GM21723 (cell line): Measurements from ENCODE around the gene FOXP1.
A peak's percentile ranks its signal among the peaks of the same experiment; 100 is the strongest.

Experiments
- ATAC-seq: cut with Tn5 transposase; IDR thresholded peaks from one replicate; pipeline ENCODE4 v1.9.1; 2021; ENCODE audit warnings: mild to moderate bottlenecking, moderate library complexity; ENCODE audit not compliant: unreplicated experiment

Gene FOXP1

DNA sequence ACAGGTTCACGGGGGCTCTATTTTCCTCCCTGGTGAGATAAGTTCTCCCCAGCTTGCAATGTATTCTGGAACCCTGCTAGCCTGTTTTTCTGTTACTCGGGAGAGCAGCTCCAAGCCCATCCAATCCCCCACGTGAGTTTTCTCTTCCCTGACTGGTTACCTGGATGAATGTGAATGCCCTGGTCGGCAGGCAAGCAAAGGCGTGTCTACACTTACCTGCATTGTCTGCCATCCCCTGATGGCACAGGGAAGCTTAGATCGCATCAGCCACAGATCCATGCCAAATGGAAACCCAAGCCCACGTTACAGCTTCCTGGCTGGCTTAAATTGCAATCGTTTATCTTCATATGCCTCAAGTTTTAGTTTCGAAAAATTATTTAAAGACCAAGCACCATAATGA is 149.9 kb downstream of the FOXP1 start:
- ATAC-seq = no peak

- no peak for ATAC-seq
Observed at GRCh38 chr3:71432044-71432975, 151.2 kb downstream of the FOXP1 start.

GRCh38 chr3:71430941-71431552 is 152.5 kb downstream of the FOXP1 start:
- ATAC-seq = no peak

GRCh38 chr3:71429597-71429988 is 153.9 kb downstream of the FOXP1 start:
- ATAC-seq = no peak

DNA sequence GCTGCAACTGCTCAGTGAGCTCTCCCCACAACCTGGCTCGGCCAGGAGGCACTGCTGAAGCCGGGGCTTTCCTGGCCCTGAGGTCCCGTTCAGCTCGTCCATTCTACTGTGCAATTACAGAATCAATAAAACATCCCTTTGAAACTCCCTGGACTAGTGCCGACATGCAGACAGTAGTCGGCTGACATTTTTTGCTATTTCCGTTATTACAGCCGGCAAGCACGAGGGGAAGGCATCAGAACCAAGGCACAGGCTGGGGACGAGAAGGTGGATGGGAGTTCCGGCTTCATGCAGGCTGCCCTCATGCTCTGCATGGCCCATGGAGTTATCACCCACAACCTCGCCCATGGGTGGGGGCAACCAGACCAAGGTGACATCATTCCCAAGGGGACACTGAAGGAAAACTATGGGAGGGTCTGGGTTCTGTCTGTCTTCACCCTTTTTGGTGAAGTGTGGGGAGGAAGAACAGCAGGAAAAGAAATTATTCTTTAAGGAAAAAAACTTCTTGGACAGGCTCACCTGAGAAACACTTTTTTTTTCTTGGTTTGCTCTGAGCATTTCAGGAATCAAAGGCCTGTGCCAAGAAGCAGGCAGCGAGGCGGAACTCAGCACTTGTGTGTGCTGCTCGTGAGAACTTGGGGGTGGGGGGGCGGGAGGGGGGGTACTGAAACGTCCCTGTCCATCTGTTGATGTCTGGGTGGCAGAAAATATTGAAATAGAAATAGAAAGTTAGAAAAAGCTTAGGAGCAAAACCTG is 154.5 kb downstream of the FOXP1 start:
- no peak for ATAC-seq

DNA sequence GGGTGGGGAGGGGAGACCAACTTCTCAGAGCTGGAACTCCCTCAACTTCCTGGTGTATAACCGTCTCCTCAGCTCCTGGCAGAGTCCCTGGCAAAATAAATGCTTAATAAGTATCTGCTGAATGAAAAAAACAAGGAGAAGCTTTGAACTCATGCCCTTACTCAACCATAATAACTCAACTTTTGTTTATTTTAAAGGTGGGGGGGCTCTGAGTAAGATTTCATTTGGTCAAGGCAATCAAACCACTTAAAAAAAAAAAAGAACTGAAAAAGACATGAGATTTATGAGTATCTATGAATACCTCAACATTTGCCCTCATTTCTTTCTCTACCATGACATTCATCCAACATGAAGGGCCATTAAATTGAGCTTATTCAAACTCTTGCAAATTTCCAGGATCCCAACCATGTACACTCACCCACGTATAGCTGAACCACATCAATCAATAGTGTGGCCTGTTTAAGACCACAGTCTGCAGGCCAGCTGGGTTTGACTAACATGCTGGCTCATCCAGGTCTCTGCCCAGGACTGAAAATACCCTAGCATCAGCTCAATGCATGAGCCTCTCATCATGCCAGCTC is 157.9 kb downstream of the FOXP1 start:
- no peak for ATAC-seq

DNA sequence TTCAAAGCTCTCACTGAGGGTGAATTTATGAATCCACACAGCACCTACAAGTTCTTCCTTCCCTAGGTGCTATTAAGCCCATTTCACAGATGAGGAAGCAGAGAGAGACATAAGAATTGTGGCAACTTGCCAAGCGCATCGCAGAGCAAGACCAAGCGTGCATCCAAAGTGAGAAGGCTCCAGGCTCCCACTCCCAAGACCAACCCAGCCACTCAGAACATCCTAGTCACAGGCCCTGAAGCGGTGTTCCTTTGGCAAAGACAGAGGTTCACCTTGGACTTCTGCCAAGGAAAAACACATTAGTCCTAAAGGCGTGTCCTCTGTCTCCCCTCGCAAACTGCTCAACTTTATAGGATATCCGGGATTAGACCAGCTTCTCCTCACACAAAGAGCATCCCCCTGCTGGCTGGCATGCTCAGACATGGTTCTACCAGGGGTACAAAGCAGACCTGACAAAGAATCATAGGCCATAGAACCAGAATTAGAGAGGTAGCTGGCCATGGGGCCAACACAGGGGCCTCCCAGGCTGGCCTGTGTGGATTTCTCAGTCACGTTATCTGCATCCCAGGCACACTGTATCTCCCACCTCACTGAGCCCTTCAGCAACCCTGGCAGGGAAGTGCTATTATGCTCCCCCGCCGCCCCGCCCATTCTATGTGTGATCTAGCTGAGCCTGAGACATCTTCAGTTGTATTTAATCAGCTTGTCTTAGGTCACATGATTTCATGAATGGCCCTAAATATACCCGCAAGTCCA is 160.2 kb downstream of the FOXP1 start:
- no peak for ATAC-seq

- ATAC-seq = peak; percentile 91
Observed at GRCh38 chr3:71421820-71422566, 161.5 kb downstream of the FOXP1 start.

DNA sequence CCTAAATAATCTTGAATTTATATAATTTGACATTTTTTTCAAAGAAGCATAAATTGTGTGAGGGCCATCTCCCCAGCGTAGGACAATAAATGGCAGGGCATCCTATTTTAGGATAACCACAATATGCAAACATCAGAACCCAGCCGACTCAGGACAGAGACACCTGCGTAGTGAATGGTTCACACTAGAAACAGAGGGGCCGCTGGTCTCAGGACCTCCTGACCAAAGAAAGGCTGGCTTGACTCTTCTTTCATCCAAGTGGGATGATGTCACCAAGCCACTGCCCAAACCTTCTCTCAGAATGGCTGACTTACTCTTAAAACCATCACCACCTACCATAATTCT is 162.1 kb downstream of the FOXP1 start:
- peak; percentile 59 for ATAC-seq

GRCh38 chr3:71419369-71419768 is 164.2 kb downstream of the FOXP1 start:
- ATAC-seq = no peak

DNA sequence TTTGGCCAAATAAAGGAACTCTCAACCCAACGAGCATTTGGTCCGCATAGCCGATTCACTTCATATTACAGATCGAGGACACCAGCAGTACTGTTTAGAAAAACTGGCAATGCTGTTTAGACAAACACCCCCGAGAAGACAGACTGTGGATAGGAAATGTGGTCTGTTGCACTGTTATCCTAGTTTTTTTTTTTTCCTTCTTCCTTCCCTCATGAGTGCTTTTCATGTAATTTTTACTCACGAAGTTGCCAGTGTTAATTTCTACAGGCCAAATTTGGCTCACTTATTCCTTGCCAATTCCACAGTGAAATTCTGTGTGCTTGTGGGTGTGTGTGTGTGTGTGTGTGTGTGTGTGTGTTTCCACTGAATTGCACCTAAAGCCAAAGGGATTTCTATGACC is 165.7 kb downstream of the FOXP1 start:
- ATAC-seq = no peak

DNA sequence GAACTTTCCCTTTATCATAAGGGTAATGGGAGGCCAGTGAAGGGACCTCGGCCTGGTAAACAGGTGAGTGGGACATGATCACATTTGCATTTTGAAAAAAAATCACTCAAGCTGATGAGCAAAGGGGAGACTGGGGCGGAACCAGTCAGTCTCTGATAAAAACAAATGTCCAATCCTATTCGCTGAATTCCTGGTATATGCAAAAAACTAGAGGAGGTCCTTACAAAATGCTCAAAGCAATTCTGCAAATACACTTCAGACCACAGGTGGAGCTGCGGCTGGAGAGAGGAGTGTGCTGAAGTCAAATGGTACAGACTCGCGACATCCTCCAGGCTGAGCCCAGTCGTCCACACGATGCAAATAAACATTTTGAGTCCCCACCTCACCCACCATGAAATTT is 166.7 kb downstream of the FOXP1 start:
- no peak for ATAC-seq

- no peak for ATAC-seq
Observed at GRCh38 chr3:71415681-71416122, 167.8 kb downstream of the FOXP1 start.

- ATAC-seq = no peak
Observed at GRCh38 chr3:71414189-71414927, 169.2 kb downstream of the FOXP1 start.

DNA sequence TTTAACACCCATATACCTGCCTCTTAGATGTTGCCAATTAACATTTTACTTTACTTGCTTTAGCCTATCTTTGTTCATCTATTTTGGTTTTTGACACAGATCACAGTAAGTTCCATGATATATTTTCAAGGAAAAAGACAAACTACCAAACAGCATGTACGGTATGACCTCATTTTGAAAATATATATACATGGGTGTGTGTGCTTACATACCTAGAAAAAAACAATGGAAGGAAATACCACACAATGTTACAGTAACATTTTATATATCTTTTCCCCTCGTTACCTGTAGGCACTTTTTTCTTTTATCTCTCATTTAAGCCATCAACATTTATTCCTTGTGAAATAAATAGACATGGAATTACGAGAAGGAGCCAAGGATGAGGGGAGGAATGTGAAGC is 170.0 kb downstream of the FOXP1 start:
- ATAC-seq = no peak

GRCh38 chr3:71409352-71409751 is 174.2 kb downstream of the FOXP1 start:
- ATAC-seq = no peak

DNA sequence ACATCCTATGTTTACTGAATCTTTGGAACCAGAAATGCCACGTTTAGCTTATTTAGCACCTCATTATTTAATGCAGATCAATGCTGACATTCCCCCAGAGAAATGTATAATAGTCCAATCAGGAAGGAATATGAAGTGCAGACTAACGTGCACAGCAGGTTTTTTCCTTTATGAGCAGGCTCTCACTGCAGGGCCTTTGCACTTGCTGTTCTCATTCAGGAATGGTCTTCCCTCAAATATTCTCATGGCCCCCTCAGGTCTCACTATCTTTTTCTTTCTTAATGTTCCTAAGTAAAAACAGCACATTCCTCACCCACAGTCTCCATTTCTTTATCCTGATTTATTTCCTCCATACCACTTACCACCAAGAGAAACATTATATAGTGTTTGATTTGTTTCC is 174.6 kb downstream of the FOXP1 start:
- no peak for ATAC-seq

DNA sequence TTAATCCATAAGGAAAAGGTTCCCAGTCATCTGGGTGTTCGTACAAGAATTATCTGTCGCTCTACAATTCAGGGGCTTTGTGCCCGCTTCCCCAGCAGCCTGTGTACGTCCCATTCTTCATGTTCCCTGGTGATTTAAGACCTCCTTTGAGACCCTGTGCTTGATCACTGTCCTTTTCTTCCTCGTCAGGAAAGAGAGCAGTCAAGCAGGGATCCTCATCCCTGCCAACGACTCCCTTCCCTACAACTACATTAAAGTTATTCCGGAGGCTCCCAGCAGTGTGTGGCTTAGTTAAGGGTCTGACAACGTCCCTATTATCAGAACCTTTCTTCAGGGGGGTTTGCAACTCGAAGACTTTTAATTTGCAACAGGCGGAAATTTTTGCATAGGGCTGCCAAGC is 175.7 kb downstream of the FOXP1 start:
- ATAC-seq = no peak
